DND-41 (cell line): ENCODE results near the gene ACAP2.

Experiments
- EZH2 ChIP-seq: IDR thresholded peaks from 3 replicates; pipeline ENCODE4 v1.6.1; 2012; ENCODE audit warnings: borderline replicate concordance, low read depth, mild to moderate bottlenecking, moderate library complexity, low read length, inconsistent platforms; ENCODE audit not compliant: severe bottlenecking
- TF ChIP-seq, protein P1 (sequence below): IDR thresholded peaks from 2 replicates; pipeline ENCODE4 v1.5.1; 2012; ENCODE audit warnings: borderline replicate concordance, low read length, moderate library complexity, mild to moderate bottlenecking; ENCODE audit not compliant: poor library complexity, severe bottlenecking; ENCODE audit errors: extremely low read depth

DNA sequence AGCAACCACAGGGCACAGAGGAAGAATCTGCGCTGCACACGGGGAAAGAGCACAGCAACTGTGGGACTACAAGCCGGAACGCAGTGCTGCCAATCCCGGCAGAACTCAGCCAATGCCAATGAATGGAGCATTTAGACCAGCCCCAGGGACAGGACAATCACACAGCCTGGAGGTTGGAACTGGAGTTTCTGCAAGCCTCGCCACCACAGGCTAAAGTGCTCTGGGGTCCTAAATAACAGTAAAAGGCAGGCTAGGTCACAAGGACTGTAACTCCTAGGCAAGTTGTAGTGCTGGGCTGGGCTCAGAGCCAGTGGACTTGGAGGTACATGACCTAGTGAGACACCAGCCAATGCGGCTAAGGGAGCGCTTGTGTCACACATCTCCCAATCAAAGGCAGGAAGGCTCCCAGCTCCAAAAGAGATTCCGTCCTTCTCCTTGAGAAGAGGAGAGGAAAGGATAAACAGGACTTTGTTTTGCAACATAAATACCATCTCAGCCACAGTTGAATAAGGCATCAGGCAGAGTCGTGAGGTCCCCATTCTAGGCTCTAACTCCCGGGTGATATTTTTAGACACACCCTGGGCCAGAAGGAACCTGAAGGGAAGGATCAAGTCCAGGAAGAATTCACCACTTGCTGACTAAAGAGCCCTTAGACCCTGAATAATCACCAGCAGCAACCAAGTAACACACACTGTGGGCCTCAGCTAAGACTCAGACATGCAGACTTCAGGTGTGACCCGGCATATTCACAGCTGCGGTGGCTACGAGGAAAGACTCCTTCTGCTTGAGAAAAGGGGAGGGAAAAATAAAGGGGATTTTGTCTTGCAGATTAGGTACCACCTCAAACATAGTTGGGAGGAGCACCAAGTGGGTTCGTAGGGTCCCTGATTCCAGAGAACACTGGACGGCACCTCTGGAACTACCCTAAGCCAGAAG, 86.4 kb downstream of the ACAP2 start:
- TF ChIP-seq, protein P1, sequence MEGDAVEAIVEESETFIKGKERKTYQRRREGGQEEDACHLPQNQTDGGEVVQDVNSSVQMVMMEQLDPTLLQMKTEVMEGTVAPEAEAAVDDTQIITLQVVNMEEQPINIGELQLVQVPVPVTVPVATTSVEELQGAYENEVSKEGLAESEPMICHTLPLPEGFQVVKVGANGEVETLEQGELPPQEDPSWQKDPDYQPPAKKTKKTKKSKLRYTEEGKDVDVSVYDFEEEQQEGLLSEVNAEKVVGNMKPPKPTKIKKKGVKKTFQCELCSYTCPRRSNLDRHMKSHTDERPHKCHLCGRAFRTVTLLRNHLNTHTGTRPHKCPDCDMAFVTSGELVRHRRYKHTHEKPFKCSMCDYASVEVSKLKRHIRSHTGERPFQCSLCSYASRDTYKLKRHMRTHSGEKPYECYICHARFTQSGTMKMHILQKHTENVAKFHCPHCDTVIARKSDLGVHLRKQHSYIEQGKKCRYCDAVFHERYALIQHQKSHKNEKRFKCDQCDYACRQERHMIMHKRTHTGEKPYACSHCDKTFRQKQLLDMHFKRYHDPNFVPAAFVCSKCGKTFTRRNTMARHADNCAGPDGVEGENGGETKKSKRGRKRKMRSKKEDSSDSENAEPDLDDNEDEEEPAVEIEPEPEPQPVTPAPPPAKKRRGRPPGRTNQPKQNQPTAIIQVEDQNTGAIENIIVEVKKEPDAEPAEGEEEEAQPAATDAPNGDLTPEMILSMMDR = no peak
- no peak for TF ChIP-seq EZH2
